DOHH2 (cell line): ENCODE measurements around the gene ALOXE3.

Source experiments
- H3F3A ChIP-seq: fragments of 200-600 bp; sonication (generic), shearing (Covaris generic); 2 replicates; pipeline ENCODE4 v1.6.0; 2016; ENCODE audit warnings: antibody characterized with exemption, mild to moderate bottlenecking; ENCODE audit not compliant: control insufficient read depth, insufficient read depth
- H3K27ac ChIP-seq: fragments of 200-600 bp; sonication (generic); 2 replicates; pipeline ENCODE4 v1.5.1; 2014; ENCODE audit warnings: low read depth, mild to moderate bottlenecking, low read length, moderate library complexity
- H3K27me3 ChIP-seq: fragments of 200-600 bp; sonication (generic); 2 replicates; pipeline ENCODE4 v1.6.1; 2014; ENCODE audit warnings: mild to moderate bottlenecking, low read length, mixed read lengths; ENCODE audit not compliant: control insufficient read depth
- H3K36me3 ChIP-seq: fragments of 200-600 bp; sonication (generic); 2 replicates; pipeline ENCODE4 v1.6.1; 2014; ENCODE audit warnings: mild to moderate bottlenecking, low read length, moderate library complexity, mixed read lengths; ENCODE audit not compliant: control insufficient read depth
- H3K4me1 ChIP-seq: fragments of 200-600 bp; sonication (generic); 2 replicates; pipeline ENCODE4 v1.6.1; 2014; ENCODE audit warnings: mild to moderate bottlenecking, low read length, mixed read lengths; ENCODE audit not compliant: control insufficient read depth
- H3K4me2 ChIP-seq: fragments of 200-600 bp; sonication (generic); 2 replicates; pipeline ENCODE4 v1.6.0; 2014; ENCODE audit warnings: mild to moderate bottlenecking, low read length, moderate library complexity
- H3K4me3 ChIP-seq: fragments of 200-600 bp; sonication (generic); 2 replicates; pipeline ENCODE4 v1.5.1; 2014; ENCODE audit warnings: mild to moderate bottlenecking, low read length, mixed read lengths
- H3K79me2 ChIP-seq: fragments of 200-600 bp; sonication (generic); 2 replicates; pipeline ENCODE4 v1.6.1; 2014; ENCODE audit warnings: mild to moderate bottlenecking, low read length, mixed read lengths; ENCODE audit not compliant: control insufficient read depth
- H3K9me2 ChIP-seq: fragments of 200-600 bp; sonication (generic); replicated peaks from 2 replicates; pipeline ENCODE4 v1.6.1; 2014; ENCODE audit warnings: mild to moderate bottlenecking, low read length, mixed read lengths; ENCODE audit not compliant: control insufficient read depth
- H3K9me3 ChIP-seq: fragments of 200-600 bp; sonication (generic); 2 replicates; pipeline ENCODE4 v1.6.1; 2014; ENCODE audit warnings: antibody characterized with exemption, low read length, mixed read lengths; ENCODE audit not compliant: control insufficient read depth, insufficient read depth
- H4K20me1 ChIP-seq: fragments of 200-600 bp; sonication (generic); 2 replicates; pipeline ENCODE4 v1.6.0; 2014; ENCODE audit warnings: low read depth, mild to moderate bottlenecking, antibody characterized with exemption, low read length, moderate library complexity; ENCODE audit not compliant: control insufficient read depth, insufficient read depth
- CTCF ChIP-seq: fragments of 200-600 bp; sonication (generic); IDR thresholded peaks from one replicate; pipeline ENCODE4 v1.5.1; 2014; ENCODE audit warnings: antibody characterized with exemption, mild to moderate bottlenecking, low read depth, low read length; ENCODE audit not compliant: poor library complexity, severe bottlenecking
- EZH2phosphoT487 ChIP-seq: fragments of 200-600 bp; sonication (generic); IDR thresholded peaks from 2 replicates; pipeline ENCODE4 v1.6.1; 2017; ENCODE audit warnings: borderline replicate concordance, mild to moderate bottlenecking, antibody characterized with exemption, low read length, moderate library complexity, mixed read lengths

Gene ALOXE3

GRCh38 chr17:8142158-8142886 lies 24.0 kb upstream of the ALOXE3 start:
- no peak overlapping the region for H3K4me2 ChIP-seq
- H3K9me2 ChIP-seq, result no peaks in the 10 kb centered on the region
- H3K79me2 ChIP-seq, result no peaks in the 10 kb centered on the region
- peaks cover 51% of the 10 kb centered on the region for H3K36me3 ChIP-seq
- H3F3A ChIP-seq, result peaks cover 3% of the 10 kb centered on the region
- H3K4me3 ChIP-seq, result no peak overlapping the region
- H3K4me1 ChIP-seq, result peaks cover 19% of the 10 kb centered on the region
- TF ChIP-seq CTCF (no peak), EZH2phosphoT487 (no peak)
- H3K27ac ChIP-seq, result no peak overlapping the region
- no peaks in the 10 kb centered on the region for H4K20me1 ChIP-seq
- peaks cover 8% of the 10 kb centered on the region for H3K27me3 ChIP-seq
- H3K9me3 ChIP-seq, result no peaks in the 10 kb centered on the region

GRCh38 chr17:8141741-8142140 lies 23.4 kb upstream of the ALOXE3 start:
- TF ChIP-seq EZH2phosphoT487 (no peak), CTCF (no peak)

GRCh38 chr17:8141045-8141444 lies 22.7 kb upstream of the ALOXE3 start:
- H3K4me1 ChIP-seq, result peaks cover 20% of the 10 kb centered on the region
- no peaks in the 10 kb centered on the region for H4K20me1 ChIP-seq
- TF ChIP-seq EZH2phosphoT487 (no peak), CTCF (no peak)
- H3K9me2 ChIP-seq, result no peaks in the 10 kb centered on the region
- no peak overlapping the region for H3K27ac ChIP-seq
- no peak overlapping the region for H3K4me2 ChIP-seq
- no peaks in the 10 kb centered on the region for H3K9me3 ChIP-seq
- peaks cover 40% of the 10 kb centered on the region for H3K36me3 ChIP-seq
- peaks cover 8% of the 10 kb centered on the region for H3K27me3 ChIP-seq
- H3K4me3 ChIP-seq, result no peak overlapping the region
- H3K79me2 ChIP-seq, result no peaks in the 10 kb centered on the region
- H3F3A ChIP-seq, result peaks cover 3% of the 10 kb centered on the region

More at GRCh38 chr17:8141741-8142140, 23.4 kb upstream of the ALOXE3 start:
- no peaks in the 10 kb centered on the region for H3K9me2 ChIP-seq
- peaks cover 3% of the 10 kb centered on the region for H3F3A ChIP-seq
- H3K79me2 ChIP-seq, result no peaks in the 10 kb centered on the region
- H3K4me2 ChIP-seq, result no peak overlapping the region
- no peaks in the 10 kb centered on the region for H4K20me1 ChIP-seq
- peaks cover 8% of the 10 kb centered on the region for H3K27me3 ChIP-seq
- no peaks in the 10 kb centered on the region for H3K9me3 ChIP-seq
- peaks cover 47% of the 10 kb centered on the region for H3K36me3 ChIP-seq
- no peak overlapping the region for H3K4me3 ChIP-seq
- H3K27ac ChIP-seq, result no peak overlapping the region
- H3K4me1 ChIP-seq, result peaks cover 20% of the 10 kb centered on the region
